T-cell (primary cell): ENCODE data around the gene TNFSF12. TPM values are rescaled to one million over a fixed set of nuclear protein-coding genes. Genes with fewer than 3 reads are reported as not detected.
A peak's percentile ranks its signal among the peaks of the same experiment; 100 is the strongest.

ENCODE experiments used
- ATAC-seq, 4 experiments: fragments of 200-7000 bp in 3 of 4; fragments of 150-1000 bp in 1 of 4; cut with Tn5 transposase; replicated peaks in 1 of 4; 1 replicate in 3 of 4; 2 replicates in 1 of 4; pipeline ENCODE4 v1.10.0; 2021; ENCODE audit warnings: moderate library complexity in 3 of 4, mild to moderate bottlenecking in 2 of 4, moderate number of reproducible peaks in 1 of 4
- CTCF ChIA-PET, 2 donors: fragments of 300-600 bp; sonication (Branson Sonifier 250); formaldehyde crosslinking; loops; one replicate each; lab custom pipeline; 2022; ENCODE audit warnings: antibody characterized with exemption in 2 of 2; lab: Charles Lee
- POLR2A ChIA-PET, 2 donors: fragments of 300-600 bp; sonication (Branson Sonifier 250); formaldehyde crosslinking; loops; one replicate each; lab custom pipeline; 2022; ENCODE audit warnings: antibody characterized with exemption in 2 of 2; lab: Charles Lee
- DNase-seq, 35 experiments: peaks; one replicate each; pipeline versions ENCODE4 v3.0.0 to v3.0.0-alpha.2; 2013 to 2023
- H3K27ac ChIP-seq: one replicate; pipeline ENCODE4 v1.5.1; 2013; ENCODE audit warnings: low read length
- H3K27me3 ChIP-seq, 2 experiments: replicated peaks in 1 of 2; 1 replicate in 1 of 2; 2 replicates in 1 of 2; pipeline versions ENCODE4 v1.6.1 to v1.7.0; 2013; ENCODE audit warnings: low read length in 1 of 2, mixed read lengths in 1 of 2; ENCODE audit not compliant: control insufficient read depth in 2 of 2, insufficient read depth in 2 of 2; ENCODE audit errors: extremely low read depth in 1 of 2
- H3K36me3 ChIP-seq, 2 donors: 1 replicate in 1 of 2; 2 replicates in 1 of 2; pipeline versions ENCODE4 v1.6.1 to v1.7.0; 2013; ENCODE audit warnings: low read length in 1 of 2; ENCODE audit not compliant: control insufficient read depth in 2 of 2, insufficient read depth in 1 of 2; ENCODE audit errors: extremely low read depth in 1 of 2
- H3K4me1 ChIP-seq, 2 experiments: 1 replicate in 1 of 2; 2 replicates in 1 of 2; pipeline versions ENCODE4 v1.6.1 to v1.7.0; 2013; ENCODE audit warnings: low read length in 2 of 2, mixed read lengths in 1 of 2; ENCODE audit not compliant: insufficient read depth in 2 of 2, control insufficient read depth in 1 of 2; ENCODE audit errors: extremely low read depth in 1 of 2
- H3K4me3 ChIP-seq, 2 donors: 1 replicate in 1 of 2; 2 replicates in 1 of 2; pipeline versions ENCODE4 v1.5.1 to v1.7.0; 2013; ENCODE audit warnings: mild to moderate bottlenecking in 2 of 2, low read length in 1 of 2, moderate library complexity in 1 of 2; ENCODE audit not compliant: control insufficient read depth in 1 of 2; ENCODE audit errors: extremely low read depth in 1 of 2
- H3K9me3 ChIP-seq: 2 replicates; pipeline ENCODE4 v1.7.0; 2013
- H3K27ac Mint-ChIP-seq, 2 donors: one replicate each; pipeline ENCODE4 v1.8.0; 2020 to 2021; ENCODE audit warnings: mild to moderate bottlenecking in 2 of 2, mixed read lengths in 2 of 2
- H3K27me3 Mint-ChIP-seq, 2 donors: one replicate each; pipeline ENCODE4 v1.8.0; 2021 to 2022; ENCODE audit warnings: mixed read lengths in 2 of 2
- H3K36me3 Mint-ChIP-seq: one replicate; pipeline ENCODE4 v1.8.0; 2021; ENCODE audit warnings: mixed read lengths
- H3K4me1 Mint-ChIP-seq, 3 donors: one replicate each; pipeline ENCODE4 v1.8.0; 2020 to 2022; ENCODE audit warnings: mixed read lengths in 3 of 3, mild to moderate bottlenecking in 1 of 3
- H3K4me3 Mint-ChIP-seq, 3 donors: one replicate each; pipeline ENCODE4 v1.8.0; 2020 to 2022; ENCODE audit warnings: mild to moderate bottlenecking in 3 of 3, mixed read lengths in 3 of 3, moderate library complexity in 3 of 3
- H3K9me3 Mint-ChIP-seq, 3 donors: one replicate each; pipeline ENCODE4 v1.8.0; 2020 to 2022; ENCODE audit warnings: mixed read lengths in 3 of 3
- WGBS: methylation state at CpG from one replicate; pipeline ENCODE4 v1.1.5; 2013; ENCODE audit warnings: missing lambda C conversion rate; ENCODE audit not compliant: insufficient coverage; 5-methylcytosine and 5-hydroxymethylcytosine counted together
- total RNA-seq, 35 experiments: library from RNA in 6 of 35; stranded (reverse) in 6 of 35; fragments of 120-200 nt in 1 of 35; gene quantifications; one replicate each; pipeline versions ENCODE4 v1.2.1 to v1.2.4 and lab custom pipeline; 2013 to 2026

TNFSF12 gene
- total RNA-seq, 5 donors from 2014 or later (not counting 1 experiment from before 2014, with no cell fraction given): 38.3 to 72.8 (median 61.4) TPM

DNA sequence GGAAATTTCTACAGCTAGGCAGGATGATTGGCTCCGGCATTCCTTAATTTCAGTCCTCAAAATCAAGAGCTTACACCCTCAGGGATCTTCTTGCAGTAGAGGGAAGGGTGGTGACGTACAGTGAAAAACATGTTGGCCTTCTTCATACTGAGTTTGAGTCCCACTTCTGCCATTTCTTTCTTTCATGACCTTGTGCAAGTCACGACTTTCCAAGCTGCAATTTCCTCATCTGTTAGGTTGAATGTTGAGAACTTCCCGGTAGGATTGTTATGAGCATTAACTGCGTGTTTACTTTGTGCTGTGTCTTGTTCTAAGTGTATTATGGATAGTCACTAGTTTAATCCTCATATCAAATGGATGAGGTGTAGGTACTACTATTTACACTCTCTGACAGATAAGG lies 20.7 kb downstream of the TNFSF12 start:
- Mint-ChIP-seq H3K9me3 (no peaks in the 10 kb centered on the region), H3K27ac (no peak overlapping the region), H3K27me3 (no peaks in the 10 kb centered on the region), H3K4me1 (peaks cover 16 to 30% (median 19%) of the 10 kb centered on the region in 3 donors), H3K36me3 (peaks cover 34% of the 10 kb centered on the region), H3K4me3 (no peak overlapping the region)
- POLR2A ChIA-PET: no interaction called here
- no peaks in the 10 kb centered on the region for H3K9me3 ChIP-seq
- WGBS: no CpG with 5 or more reads among the region's 5 CpGs
- H3K27ac ChIP-seq: no peak overlapping the region
- no peaks in the 10 kb centered on the region for H3K27me3 ChIP-seq
- CTCF ChIA-PET: interaction anchor here (0.6 to 1.0 kb wide), 3 partner anchors 134 to 425 kb away, joined by 3 to 7 read pairs (median 3); partner anchors contain the start of gene TMEM102 (in 1 of the 2)
- peaks cover 10 to 18% of the 10 kb centered on the region in 2 experiments for H3K4me1 ChIP-seq
- DNase-seq: no peak
- no peak for ATAC-seq
- H3K4me3 ChIP-seq: no peak overlapping the region
- peaks cover 2 to 52% of the 10 kb centered on the region in 2 donors for H3K36me3 ChIP-seq

DNA sequence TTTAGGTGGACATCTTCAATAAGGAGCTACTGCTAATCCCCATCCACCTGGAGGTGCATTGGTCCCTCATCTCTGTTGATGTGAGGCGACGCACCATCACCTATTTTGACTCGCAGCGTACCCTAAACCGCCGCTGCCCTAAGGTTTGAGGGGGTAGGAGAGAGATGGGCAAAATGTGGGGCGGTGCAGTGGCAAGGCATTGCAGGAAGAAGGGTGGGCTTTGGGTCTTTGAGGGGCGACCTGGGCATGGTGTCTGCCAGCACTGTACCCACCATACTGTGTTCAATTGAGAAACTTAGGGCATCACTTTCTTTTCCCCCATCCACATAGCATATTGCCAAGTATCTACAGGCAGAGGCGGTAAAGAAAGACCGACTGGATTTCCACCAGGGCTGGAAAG lies 21.5 kb downstream of the TNFSF12 start:
- Histone ChIP-seq H3K4me3 (no peak overlapping the region), H3K36me3 (peaks cover 7 to 52% of the 10 kb centered on the region in 2 donors), H3K9me3 (no peaks in the 10 kb centered on the region), H3K4me1 (peaks cover 18 to 26% of the 10 kb centered on the region in 2 experiments), H3K27ac (no peak overlapping the region), H3K27me3 (no peaks in the 10 kb centered on the region)
- 95% methylated on average over 4 of the region's 10 CpGs for WGBS
- Mint-ChIP-seq H3K4me1 (peaks cover 24 to 37% (median 26%) of the 10 kb centered on the region in 3 donors), H3K27ac (peak overlapping the region in 1 of 2 donors; percentile 71), H3K27me3 (no peaks in the 10 kb centered on the region), H3K9me3 (no peaks in the 10 kb centered on the region), H3K36me3 (peaks cover 42% of the 10 kb centered on the region), H3K4me3 (no peak overlapping the region)
- ATAC-seq: no peak
- POLR2A ChIA-PET: no interaction called here
- CTCF ChIA-PET: interaction anchor here in 1 of 2 donors (0.6 to 1.0 kb wide), 3 partner anchors 135 to 426 kb away, joined by 3 read pairs; partner anchors contain the start of gene TMEM102
- DNase-seq: no peak

DNA sequence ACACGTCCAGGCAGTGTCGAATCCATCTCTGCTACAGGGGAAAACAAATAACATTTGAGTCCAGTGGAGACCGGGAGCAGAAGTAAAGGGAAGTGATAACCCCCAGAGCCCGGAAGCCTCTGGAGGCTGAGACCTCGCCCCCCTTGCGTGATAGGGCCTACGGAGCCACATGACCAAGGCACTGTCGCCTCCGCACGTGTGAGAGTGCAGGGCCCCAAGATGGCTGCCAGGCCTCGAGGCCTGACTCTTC lies 23.4 kb downstream of the TNFSF12 start:
- H3K36me3 ChIP-seq: peaks cover 7 to 56% of the 10 kb centered on the region in 2 donors
- no peaks in the 10 kb centered on the region for H3K27me3 Mint-ChIP-seq

DNA sequence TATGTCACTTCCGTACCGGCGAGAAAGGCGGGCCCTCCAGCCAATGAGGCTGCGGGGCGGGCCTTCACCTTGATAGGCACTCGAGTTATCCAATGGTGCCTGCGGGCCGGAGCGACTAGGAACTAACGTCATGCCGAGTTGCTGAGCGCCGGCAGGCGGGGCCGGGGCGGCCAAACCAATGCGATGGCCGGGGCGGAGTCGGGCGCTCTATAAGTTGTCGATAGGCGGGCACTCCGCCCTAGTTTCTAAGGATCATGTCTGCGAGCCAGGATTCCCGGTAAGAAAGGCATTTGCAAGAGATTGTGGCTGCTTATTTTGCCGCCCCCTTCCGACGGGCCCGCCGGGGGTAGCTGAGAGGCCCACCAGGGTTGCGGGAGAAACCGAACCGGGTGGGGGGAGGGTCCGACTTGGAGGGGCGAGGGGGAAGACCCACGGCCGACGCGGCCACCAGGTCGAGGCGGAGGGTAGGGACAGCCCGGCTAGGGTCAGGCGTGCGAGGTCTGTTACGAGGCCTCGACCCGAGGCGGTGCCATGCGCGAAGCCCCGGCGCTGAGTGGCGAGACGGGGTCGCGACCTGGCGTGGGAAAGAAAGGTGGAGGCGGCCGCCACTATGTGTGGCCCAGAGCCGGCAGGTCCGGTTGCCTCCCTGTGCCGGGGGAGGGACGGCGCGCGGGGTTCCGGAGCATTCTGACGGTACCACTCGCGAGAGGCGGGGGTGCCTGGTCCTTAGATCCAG lies 23.9 kb downstream of the TNFSF12 start:
- H3K4me1 ChIP-seq: peaks cover 21 to 43% of the 10 kb centered on the region in 2 experiments
- CTCF ChIA-PET: interaction anchor here in 1 of 2 donors (0.6 to 1.0 kb wide), 2 partner anchors 114 to 182 kb away, joined by 3 read pairs; partner anchors contain the start of gene TP53
- peaks cover 10 to 58% of the 10 kb centered on the region in 2 donors for H3K36me3 ChIP-seq
- POLR2A ChIA-PET: interaction anchor here (0.5 to 2.9 kb wide), 6 partner anchors 11 to 302 kb away, joined by 3 to 10 read pairs (median 4); partner anchors contain the start of genes MPDU1 (in 1 of the 2) and TP53 (in 1 of the 2)
- peak in 33 of 35 experiments; percentile 27 to 100 (median 99) for DNase-seq
- under 1% methylated on average over 71 of the region's 73 CpGs for WGBS
- Mint-ChIP-seq H3K36me3 (peaks cover 60% of the 10 kb centered on the region), H3K27me3 (no peaks in the 10 kb centered on the region), H3K9me3 (no peaks in the 10 kb centered on the region), H3K4me3 (peak overlapping the region; percentile 95 to 98 (median 96)), H3K4me1 (peaks cover 48 to 54% (median 49%) of the 10 kb centered on the region in 3 donors), H3K27ac (peak overlapping the region; percentile 96 to 99)
- ATAC-seq: peak; percentile 83 to 85 (median 84)
- H3K27ac ChIP-seq: peak overlapping the region; percentile 93
- no peaks in the 10 kb centered on the region for H3K9me3 ChIP-seq
- H3K4me3 ChIP-seq: peak overlapping the region; percentile 83 to 98
- no peaks in the 10 kb centered on the region for H3K27me3 ChIP-seq

More for the DNA sequence above, 23.4 kb downstream of the TNFSF12 start:
- POLR2A ChIA-PET: interaction anchor here in 1 of 2 donors (0.6 kb wide), 2 partner anchors 13 to 301 kb away, joined by 3 to 4 read pairs; no protein-coding TSS in a partner anchor
- Histone ChIP-seq H3K4me1 (peaks cover 21 to 39% of the 10 kb centered on the region in 2 experiments), H3K27ac (peak overlapping the region; percentile 82), H3K27me3 (no peaks in the 10 kb centered on the region), H3K9me3 (no peaks in the 10 kb centered on the region), H3K4me3 (peak overlapping the region; percentile 49 to 75)
- WGBS: 0% methylated on average over 10 of the region's 11 CpGs
- H3K4me3 Mint-ChIP-seq: peak overlapping the region; percentile 95 to 98 (median 96)
- H3K4me1 Mint-ChIP-seq: peaks cover 43 to 52% (median 45%) of the 10 kb centered on the region in 3 donors
- DNase-seq (peak in 3 of 35 experiments; percentile 98 to 99 (median 98)), ATAC-seq (no peak)
- no peaks in the 10 kb centered on the region for H3K9me3 Mint-ChIP-seq
- peak overlapping the region; percentile 96 to 99 for H3K27ac Mint-ChIP-seq
- CTCF ChIA-PET: no interaction called here
- H3K36me3 Mint-ChIP-seq: peaks cover 59% of the 10 kb centered on the region

DNA sequence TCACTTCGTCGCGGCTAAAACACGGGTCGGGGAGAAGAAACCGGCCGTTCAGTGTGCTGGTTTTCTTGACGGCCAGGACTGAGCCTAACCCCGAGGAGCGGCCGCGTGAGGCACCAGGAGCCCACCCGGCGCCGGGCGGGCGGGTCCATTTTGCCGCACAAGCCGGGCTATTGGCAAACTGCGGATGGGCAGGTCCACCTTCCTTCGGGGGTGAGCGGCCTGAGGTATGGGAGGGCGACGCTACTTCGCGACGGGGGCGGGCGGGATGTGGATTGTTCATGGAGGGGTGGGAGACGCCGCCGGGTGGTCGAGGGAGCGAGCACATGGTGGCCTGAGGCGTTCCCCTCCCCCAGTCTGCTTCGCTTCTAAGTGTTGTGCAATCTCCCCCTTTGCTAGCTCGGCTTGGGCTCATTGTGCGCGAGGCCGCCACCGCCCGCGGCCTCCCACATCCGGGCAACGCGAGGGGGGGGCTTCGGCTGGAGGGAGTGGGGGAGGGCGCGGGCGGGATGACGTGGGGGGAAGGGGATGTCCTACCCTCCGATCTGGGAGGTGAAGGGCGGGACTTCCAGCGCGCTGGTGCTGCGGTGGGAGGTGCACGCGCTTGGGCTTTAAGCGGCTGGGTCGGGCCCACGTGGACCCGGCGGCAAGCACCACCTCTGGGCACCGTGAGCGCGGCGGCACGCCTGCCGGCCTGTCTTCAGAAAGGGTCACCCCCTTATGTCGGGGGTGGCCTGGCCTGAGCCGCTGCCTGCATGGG lies 24.6 kb downstream of the TNFSF12 start:
- H3K4me3 Mint-ChIP-seq: peak overlapping the region; percentile 95 to 98 (median 96)
- Histone ChIP-seq H3K36me3 (peaks cover 13 to 64% of the 10 kb centered on the region in 2 donors), H3K27ac (peak overlapping the region; percentile 93), H3K9me3 (no peaks in the 10 kb centered on the region), H3K4me3 (peak overlapping the region; percentile 83 to 98), H3K27me3 (no peaks in the 10 kb centered on the region), H3K4me1 (peaks cover 21 to 44% of the 10 kb centered on the region in 2 experiments)
- ChIA-PET POLR2A (interaction anchor here (0.5 to 2.9 kb wide), 5 partner anchors 10 to 171 kb away, joined by 3 to 10 read pairs (median 4); partner anchors contain the start of genes MPDU1 (in 1 of the 2) and TP53 (in 1 of the 2)), CTCF (interaction anchor here (0.5 to 1.5 kb wide), 6 partner anchors 12 to 922 kb away, joined by 3 to 4 read pairs (median 4); partner anchors contain the start of genes MED31 (in 1 of the 2) and TP53 (in 1 of the 2))
- peaks cover 65% of the 10 kb centered on the region for H3K36me3 Mint-ChIP-seq
- peak; percentile 83 to 96 (median 91) for DNase-seq
- peaks cover 55 to 58% (median 57%) of the 10 kb centered on the region in 3 donors for H3K4me1 Mint-ChIP-seq
- ATAC-seq: peak; percentile 44 to 54 (median 52)
- WGBS: under 1% methylated on average over 50 of the region's 71 CpGs
- no peaks in the 10 kb centered on the region for H3K27me3 Mint-ChIP-seq
- no peaks in the 10 kb centered on the region for H3K9me3 Mint-ChIP-seq
- peak overlapping the region; percentile 96 to 99 for H3K27ac Mint-ChIP-seq
